WTC11 (cell line): Measurements from ENCODE around the gene SLC12A8. TPM values are rescaled to one million over a fixed set of nuclear protein-coding genes. Genes with fewer than 3 reads are reported as not detected.

Experiments used
- ATAC-seq: fragments of 200-7000 bp; cut with Tn5 transposase; 2 replicates; pipeline ENCODE4 v1.10.0; 2021; ENCODE audit warnings: mild to moderate bottlenecking, moderate library complexity
- CTCF ChIA-PET: fragments of 300-600 bp; sonication (Branson Sonifier 250); formaldehyde crosslinking; loops from one replicate; lab custom pipeline; 2021; ENCODE audit warnings: antibody characterized with exemption; lab: Charles Lee
- POLR2A ChIA-PET: fragments of 350-600 bp; sonication (Branson Sonifier 250); formaldehyde crosslinking; loops from one replicate; lab custom pipeline; 2021; ENCODE audit warnings: antibody characterized with exemption; lab: Charles Lee
- DNase-seq: peaks from one replicate; pipeline ENCODE4 v3.0.0; 2021; ENCODE audit warnings: low spot score
- H3K27ac Mint-ChIP-seq: 2 replicates; pipeline ENCODE4 v1.8.0; 2021; ENCODE audit warnings: mixed read lengths
- H3K27me3 Mint-ChIP-seq: 2 replicates; pipeline ENCODE4 v1.8.0; 2021; ENCODE audit warnings: low read depth, mild to moderate bottlenecking, moderate library complexity, mixed read lengths
- H3K36me3 Mint-ChIP-seq: 2 replicates; pipeline ENCODE4 v1.8.0; 2021; ENCODE audit warnings: mixed read lengths
- H3K4me1 Mint-ChIP-seq: 2 replicates; pipeline ENCODE4 v1.8.0; 2022; ENCODE audit warnings: mixed read lengths
- H3K4me3 Mint-ChIP-seq: 2 replicates; pipeline ENCODE4 v1.8.0; 2021; ENCODE audit warnings: mild to moderate bottlenecking, moderate library complexity, mixed read lengths
- H3K9me3 Mint-ChIP-seq: 2 replicates; pipeline ENCODE4 v1.8.0; 2021; ENCODE audit warnings: mixed read lengths
- ATF1 ChIP-seq: sonication (generic); formaldehyde crosslinking; IDR thresholded peaks from 2 replicates; pipeline ENCODE4 v1.8.1; 2023; ENCODE audit warnings: mild to moderate bottlenecking, moderate library complexity, missing genetic modification reagents
- ATF6 ChIP-seq: sonication (generic); formaldehyde crosslinking; IDR thresholded peaks from 2 replicates; pipeline ENCODE4 v1.8.1; 2023; ENCODE audit warnings: mild to moderate bottlenecking, missing genetic modification reagents
- CBFB ChIP-seq: sonication (generic); formaldehyde crosslinking; IDR thresholded peaks from 2 replicates; pipeline ENCODE4 v1.8.1; 2022; ENCODE audit warnings: mild to moderate bottlenecking, low read depth, missing genetic modification reagents
- CDX4 ChIP-seq: fragments of 250-450 bp; sonication (Bioruptor Pico); IDR thresholded peaks from 2 replicates; pipeline ENCODE4 v1.9.0; 2021; ENCODE audit warnings: moderate library complexity, mild to moderate bottlenecking, inconsistent platforms, borderline replicate concordance
- CREM ChIP-seq: sonication (generic); formaldehyde crosslinking; IDR thresholded peaks from 2 replicates; pipeline ENCODE4 v1.8.1; 2022; ENCODE audit warnings: mild to moderate bottlenecking, missing genetic modification reagents, moderate library complexity
- ERG ChIP-seq: fragments of 250-450 bp; sonication (Bioruptor Pico); IDR thresholded peaks from 2 replicates; pipeline ENCODE4 v1.8.0; 2021; ENCODE audit warnings: mild to moderate bottlenecking
- GTF2I ChIP-seq: fragments of 250-450 bp; sonication (Bioruptor Pico); conservative IDR thresholded peaks from 2 replicates; pipeline ENCODE4 v1.4.0; 2021; ENCODE audit warnings: mild to moderate bottlenecking
- MAX ChIP-seq: sonication (generic); formaldehyde crosslinking; IDR thresholded peaks from 2 replicates; pipeline ENCODE4 v1.8.0; 2022; ENCODE audit warnings: mild to moderate bottlenecking, missing genetic modification reagents
- NR1H2 ChIP-seq: sonication (generic); formaldehyde crosslinking; IDR thresholded peaks from 2 replicates; pipeline ENCODE4 v1.9.0; 2021; ENCODE audit warnings: mild to moderate bottlenecking, moderate library complexity, missing genetic modification reagents
- NR3C1 ChIP-seq: sonication (generic); formaldehyde crosslinking; conservative IDR thresholded peaks from 2 replicates; pipeline ENCODE4 v1.8.1; 2023; ENCODE audit warnings: low read depth, mild to moderate bottlenecking, missing genetic modification reagents
- PRRX2 ChIP-seq: fragments of 250-450 bp; sonication (Bioruptor Pico); IDR thresholded peaks from 2 replicates; pipeline ENCODE4 v1.8.0; 2021; ENCODE audit warnings: mild to moderate bottlenecking
- SMAD3 ChIP-seq: sonication (generic); formaldehyde crosslinking; IDR thresholded peaks from 2 replicates; pipeline ENCODE4 v1.8.0; 2022; ENCODE audit warnings: missing genetic modification reagents, mild to moderate bottlenecking, borderline replicate concordance
- SMAD4 ChIP-seq: sonication (generic); formaldehyde crosslinking; IDR thresholded peaks from 2 replicates; pipeline ENCODE4 v1.8.0; 2022; ENCODE audit warnings: mild to moderate bottlenecking, missing genetic modification reagents
- USF1 ChIP-seq: sonication (generic); formaldehyde crosslinking; IDR thresholded peaks from 2 replicates; pipeline ENCODE4 v1.8.0; 2022; ENCODE audit warnings: mild to moderate bottlenecking, missing genetic modification reagents
- ZMAT4 ChIP-seq: fragments of 250-450 bp; sonication (Bioruptor Pico); IDR thresholded peaks from 2 replicates; pipeline ENCODE4 v1.9.0; 2021; ENCODE audit warnings: mild to moderate bottlenecking
- ZNF219 ChIP-seq: sonication (generic); formaldehyde crosslinking; IDR thresholded peaks from 2 replicates; pipeline ENCODE4 v1.8.0; 2023; ENCODE audit warnings: missing genetic modification reagents, mild to moderate bottlenecking, borderline replicate concordance
- ZNF317 ChIP-seq: sonication (generic); formaldehyde crosslinking; IDR thresholded peaks from 2 replicates; pipeline ENCODE4 v1.8.1; 2023; ENCODE audit warnings: low read depth, mild to moderate bottlenecking, moderate library complexity, missing genetic modification reagents, borderline replicate concordance
- ZSCAN18 ChIP-seq: fragments of 250-450 bp; sonication (Bioruptor Pico); IDR thresholded peaks from 2 replicates; pipeline ENCODE4 v2.1.2; 2022; ENCODE audit warnings: mild to moderate bottlenecking, moderate library complexity
- microRNA-seq: library from miRNA; unstranded; fragments of <30 nt; microRNA quantifications from one replicate; pipeline ENCODE4 v1.2.0, GENCODE V29; 2022; ENCODE audit warnings: borderline number of aligned reads
- total RNA-seq: library from RNA; stranded (reverse); gene quantifications from 3 replicates; pipeline ENCODE4 v1.2.3, GENCODE V29; 2021
- TF ChIP-seq, protein P1 (sequence below): sonication (generic); formaldehyde crosslinking; IDR thresholded peaks from 2 replicates; pipeline ENCODE4 v1.8.1; 2022; ENCODE audit warnings: low read depth, mild to moderate bottlenecking, moderate library complexity, missing genetic modification reagents, borderline replicate concordance

The SLC12A8 gene
- total RNA-seq, 1 experiment from 2014 or later: 9.1 TPM

GRCh38 chr3:125033135-125033534 lies 179.4 kb downstream of the SLC12A8 start:
- Mint-ChIP-seq H3K27me3 (no peaks in the 10 kb centered on the region), H3K4me1 (peaks cover 16% of the 10 kb centered on the region), H3K4me3 (no peak overlapping the region), H3K9me3 (peaks cover 26% of the 10 kb centered on the region), H3K27ac (no peak overlapping the region), H3K36me3 (peaks cover 22% of the 10 kb centered on the region)
- DNase-seq (no peak), ATAC-seq (no peak)
- ChIA-PET POLR2A (no interaction called here), CTCF (interaction anchor here (0.8 to 1.1 kb wide), 3 partner anchors 38 to 131 kb away, joined by 3 to 4 read pairs (median 3); no protein-coding TSS in a partner anchor)
- TF ChIP-seq ZSCAN18 (CRISPR knock-in tag): no peak
- no peak for TF ChIP-seq NR1H2 (CRISPR knock-in tag)
- TF ChIP-seq, protein P1, sequence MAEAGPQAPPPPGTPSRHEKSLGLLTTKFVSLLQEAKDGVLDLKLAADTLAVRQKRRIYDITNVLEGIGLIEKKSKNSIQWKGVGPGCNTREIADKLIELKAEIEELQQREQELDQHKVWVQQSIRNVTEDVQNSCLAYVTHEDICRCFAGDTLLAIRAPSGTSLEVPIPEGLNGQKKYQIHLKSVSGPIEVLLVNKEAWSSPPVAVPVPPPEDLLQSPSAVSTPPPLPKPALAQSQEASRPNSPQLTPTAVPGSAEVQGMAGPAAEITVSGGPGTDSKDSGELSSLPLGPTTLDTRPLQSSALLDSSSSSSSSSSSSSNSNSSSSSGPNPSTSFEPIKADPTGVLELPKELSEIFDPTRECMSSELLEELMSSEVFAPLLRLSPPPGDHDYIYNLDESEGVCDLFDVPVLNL (CRISPR knock-in tag): no peak
- no peak for TF ChIP-seq NR3C1 (CRISPR knock-in tag)
- no peak for TF ChIP-seq ATF6 (CRISPR knock-in tag)
- no peak for TF ChIP-seq PRRX2

GRCh38 chr3:125032683-125033082 lies 179.9 kb downstream of the SLC12A8 start:
- H3K27me3 Mint-ChIP-seq: no peaks in the 10 kb centered on the region
- DNase-seq (no peak), ATAC-seq (no peak)
- ChIA-PET CTCF (interaction anchor here (0.8 to 1.1 kb wide), 3 partner anchors 38 to 131 kb away, joined by 3 to 4 read pairs (median 3); no protein-coding TSS in a partner anchor), POLR2A (no interaction called here)
- no peak overlapping the region for H3K27ac Mint-ChIP-seq
- no peak overlapping the region for H3K4me3 Mint-ChIP-seq
- H3K9me3 Mint-ChIP-seq: peaks cover 26% of the 10 kb centered on the region
- H3K4me1 Mint-ChIP-seq: peaks cover 18% of the 10 kb centered on the region
- TF ChIP-seq CREM (no peak), ERG (CRISPR knock-in tag) (no peak), CDX4 (CRISPR knock-in tag) (no peak), ATF1 (CRISPR knock-in tag) (no peak), PRRX2 (no peak), USF1 (CRISPR knock-in tag) (no peak), MAX (CRISPR knock-in tag) (no peak), CBFB (CRISPR knock-in tag) (no peak), ZMAT4 (CRISPR knock-in tag) (no peak), GTF2I (CRISPR knock-in tag) (no peak), ZNF219 (no peak), SMAD4 (CRISPR knock-in tag) (no peak), SMAD3 (CRISPR knock-in tag) (no peak), ZNF317 (CRISPR knock-in tag) (no peak)
- peaks cover 24% of the 10 kb centered on the region for H3K36me3 Mint-ChIP-seq

Small RNAs within 50 kb of the gene (microRNA-seq; reads per million reads assigned to microRNA genes)
- not detected for gene MIR5092

Other genes starting within 250 kb of the SLC12A8 start
- 7.9 to 14.6 TPM (median 8.7 TPM) in 3 replicates for gene HEG1, start 156.8 kb downstream of the SLC12A8 start, total RNA-seq
- gene ZNF148, start 162.6 kb upstream of the SLC12A8 start, total RNA-seq: 19.4 to 20.0 TPM (median 19.7 TPM) in 3 replicates